GM21447 (cell line): ENCODE measurements around the gene INPP5A.

ENCODE experiments used
- ATAC-seq: cut with Tn5 transposase; IDR thresholded peaks from one replicate; pipeline ENCODE4 v1.9.1; 2021; ENCODE audit not compliant: unreplicated experiment

The INPP5A gene

DNA sequence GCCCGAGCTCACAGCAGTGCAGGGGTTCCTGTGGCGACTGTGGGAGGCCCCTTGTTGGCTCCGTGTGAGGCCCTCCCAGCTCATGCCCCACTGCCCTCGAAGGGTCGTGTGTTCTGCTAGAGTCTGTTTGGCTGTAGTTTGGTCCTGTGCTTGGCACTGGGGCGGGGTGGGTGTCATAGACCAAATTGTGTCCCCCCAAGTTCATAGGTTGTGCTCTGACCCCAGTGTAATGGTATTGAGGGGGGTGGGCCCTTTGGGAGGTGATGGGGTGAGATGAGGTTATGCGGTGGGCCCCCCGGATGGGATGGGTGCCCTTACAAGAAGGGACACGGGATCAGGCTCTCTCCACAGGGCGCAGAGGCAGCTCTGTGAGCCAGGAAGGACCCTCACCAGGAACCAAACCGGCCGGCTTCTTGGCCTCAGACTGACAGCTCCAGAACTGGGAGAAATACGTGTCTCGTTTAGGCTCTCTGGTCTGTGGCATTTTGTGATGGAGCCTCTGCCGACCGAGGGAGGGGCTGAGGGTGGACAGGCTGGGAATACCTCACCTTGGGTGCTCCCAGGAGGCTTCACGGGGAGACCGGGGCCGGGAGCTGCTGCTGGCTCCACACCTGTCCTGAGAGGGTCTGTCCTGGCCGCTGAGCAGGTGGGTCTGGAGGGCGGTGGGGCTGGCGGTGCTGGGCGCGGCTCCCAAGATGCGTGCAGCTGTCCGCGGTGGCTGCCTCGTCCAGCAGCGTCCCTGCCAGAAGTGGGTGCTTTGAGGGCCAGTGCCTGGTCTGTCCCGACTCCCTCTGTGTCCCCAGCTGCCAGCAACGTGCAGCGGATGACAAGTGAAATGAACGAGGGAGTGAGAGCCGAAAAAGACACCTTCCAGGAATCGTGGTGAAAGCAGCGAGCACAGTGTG lies 89.4 kb downstream of the INPP5A start:
- ATAC-seq = no peak

DNA sequence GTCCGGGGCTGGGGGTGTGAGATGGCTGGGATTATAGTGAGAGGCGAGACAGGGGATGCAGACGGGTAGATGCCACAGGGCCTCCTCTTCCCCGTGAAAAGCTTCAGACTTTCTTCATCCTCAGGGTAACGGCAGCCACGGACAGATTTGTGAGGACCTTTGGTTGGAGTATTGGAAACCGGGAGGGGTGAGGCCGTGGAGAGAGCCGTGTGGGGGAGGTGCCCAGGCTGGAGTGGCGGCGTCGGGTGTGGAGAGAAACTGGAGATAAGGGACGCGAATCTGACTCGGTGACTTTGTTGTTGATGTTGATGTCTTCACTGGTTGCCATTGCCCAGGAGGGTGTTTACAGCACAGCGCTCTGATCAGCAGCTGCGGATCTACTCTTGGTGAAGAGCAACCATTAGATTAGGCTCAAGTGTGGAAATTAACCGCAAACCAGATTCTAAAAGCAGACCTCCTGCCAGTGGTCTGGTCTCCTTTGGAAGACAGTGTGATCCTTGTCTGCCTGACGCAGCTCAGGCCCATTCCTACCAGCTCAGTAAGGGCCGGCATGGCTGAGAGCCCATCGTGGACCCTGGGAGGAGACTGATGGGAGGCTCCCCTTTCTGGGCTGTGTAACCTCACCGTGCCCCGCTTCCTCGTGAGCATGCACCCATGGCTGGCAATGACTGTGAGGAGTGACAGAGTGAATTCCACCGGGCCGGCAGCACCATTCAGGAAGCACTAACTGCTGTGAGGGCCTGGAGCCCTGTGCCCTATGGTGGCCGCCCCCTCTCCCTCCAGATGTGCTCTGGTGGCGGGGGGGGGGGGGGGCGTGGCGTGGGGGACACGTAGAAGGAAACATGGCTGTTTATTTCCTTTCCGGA lies 90.3 kb downstream of the INPP5A start:
- no peak for ATAC-seq

DNA sequence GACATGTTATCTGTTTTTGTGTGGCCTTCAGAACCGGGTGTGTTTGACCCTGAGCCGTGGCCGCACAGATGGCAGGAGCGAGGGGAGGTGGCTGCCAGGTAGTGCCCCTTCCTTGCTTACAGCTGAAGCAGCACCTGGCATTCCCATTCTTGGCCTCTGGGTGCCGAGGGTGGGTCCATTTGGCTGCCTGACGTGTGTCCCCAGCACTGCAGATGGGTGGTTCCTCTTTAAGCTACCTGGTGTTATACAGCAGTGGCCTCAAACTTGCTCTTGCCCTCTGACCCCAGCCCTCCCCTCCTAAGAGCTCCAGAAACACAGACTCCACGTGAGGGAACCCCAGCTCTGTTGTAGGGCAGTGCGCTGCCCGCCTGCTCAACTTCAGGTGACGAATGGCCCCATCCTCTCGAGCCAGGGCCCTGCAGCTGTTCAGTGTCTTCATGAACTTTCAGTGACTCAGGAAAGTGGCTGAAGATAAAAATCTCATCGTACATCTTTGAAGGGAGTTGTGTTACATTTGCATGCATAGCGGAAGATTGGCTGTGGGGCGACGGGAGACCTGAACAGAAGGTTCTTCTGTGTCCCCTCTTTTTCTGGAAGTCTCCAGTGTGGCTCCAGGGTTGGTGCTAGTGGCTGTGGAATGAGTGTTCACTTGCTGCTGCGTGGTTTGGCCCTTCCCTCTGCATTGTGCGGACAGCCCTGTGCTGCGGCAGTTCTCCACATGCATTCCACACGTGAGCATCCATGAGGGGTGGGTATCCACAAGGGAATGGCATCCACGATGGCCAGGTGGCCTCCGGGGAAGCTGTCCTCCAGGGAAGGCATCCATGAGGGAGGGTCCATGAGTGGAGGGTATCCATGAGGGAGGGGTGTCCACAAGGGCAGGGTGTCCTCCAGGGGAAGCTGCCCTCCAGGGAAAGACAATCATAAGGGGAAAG lies 91.6 kb downstream of the INPP5A start:
- no peak for ATAC-seq

DNA sequence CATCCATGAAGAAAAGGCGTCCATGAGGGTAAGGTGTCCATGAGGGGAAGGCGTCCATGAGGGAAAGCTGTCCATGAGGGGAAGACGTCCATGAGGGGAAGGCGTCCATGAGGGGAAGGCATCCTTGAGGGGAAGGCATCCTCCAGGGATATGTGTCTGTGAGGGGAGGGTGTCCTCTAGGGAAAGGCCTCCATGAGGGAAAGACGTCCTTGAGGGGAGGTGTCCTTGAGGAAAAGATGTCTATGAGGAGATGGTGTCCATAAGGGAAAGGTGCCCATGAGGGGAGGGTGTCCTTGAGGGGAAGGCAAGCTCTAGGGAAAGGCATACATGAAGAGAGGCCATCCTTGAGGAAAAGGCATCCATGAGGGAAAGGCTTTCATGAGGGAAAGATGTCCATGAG lies 92.6 kb downstream of the INPP5A start:
- ATAC-seq = no peak

DNA sequence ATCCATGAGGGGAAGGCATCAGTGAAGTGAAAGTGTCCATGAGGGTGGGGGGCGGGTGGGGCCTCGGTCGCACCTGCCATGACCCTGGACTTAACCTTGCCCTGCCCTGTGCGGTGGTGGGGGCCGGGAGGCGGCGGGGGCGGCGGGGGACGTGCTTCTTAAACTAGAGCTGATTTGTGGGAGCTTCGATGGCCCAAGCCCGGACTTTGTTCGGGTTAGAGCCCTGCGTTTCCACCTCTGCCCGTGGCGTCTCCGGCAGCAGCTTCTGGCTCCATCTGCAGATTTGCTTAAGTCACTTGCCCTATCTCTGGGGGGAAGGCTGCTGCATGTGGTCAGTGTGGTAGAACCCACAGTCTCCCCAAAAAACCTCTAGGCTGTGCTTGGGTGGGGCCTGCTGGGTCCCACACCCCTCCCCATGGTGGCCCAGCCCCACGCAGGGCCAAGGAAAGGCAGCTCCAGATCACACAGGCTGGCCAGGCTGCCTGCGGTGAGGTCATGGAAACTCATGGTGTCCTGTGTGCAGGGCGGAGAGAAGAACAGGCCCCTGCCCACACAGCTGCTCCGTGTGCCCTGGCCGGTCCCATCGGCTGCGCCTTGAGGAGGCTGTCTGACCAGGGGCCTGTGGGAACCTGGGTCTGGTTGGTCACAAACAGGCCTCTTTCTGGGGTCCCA lies 93.2 kb downstream of the INPP5A start:
- ATAC-seq = no peak

DNA sequence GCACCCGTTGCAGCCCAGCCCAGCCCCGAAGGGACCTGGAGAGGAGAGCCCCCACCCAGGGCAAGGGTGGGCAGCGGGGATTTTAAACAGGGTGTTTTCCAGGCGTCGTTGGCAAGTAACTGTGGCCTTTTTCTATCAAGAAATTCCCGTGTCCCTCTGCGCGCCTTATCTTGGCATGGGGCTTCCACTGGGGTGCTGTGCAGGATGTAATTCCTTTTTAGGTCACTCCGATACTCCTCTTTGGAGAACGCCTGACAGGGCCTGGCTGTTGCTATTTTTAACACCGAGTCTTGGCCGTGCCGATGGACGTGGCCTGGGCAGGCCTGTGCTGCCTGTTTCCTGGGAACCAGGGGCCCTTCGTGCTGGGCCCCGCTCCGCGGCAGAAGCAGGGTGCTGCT lies 93.8 kb downstream of the INPP5A start:
- no peak for ATAC-seq

DNA sequence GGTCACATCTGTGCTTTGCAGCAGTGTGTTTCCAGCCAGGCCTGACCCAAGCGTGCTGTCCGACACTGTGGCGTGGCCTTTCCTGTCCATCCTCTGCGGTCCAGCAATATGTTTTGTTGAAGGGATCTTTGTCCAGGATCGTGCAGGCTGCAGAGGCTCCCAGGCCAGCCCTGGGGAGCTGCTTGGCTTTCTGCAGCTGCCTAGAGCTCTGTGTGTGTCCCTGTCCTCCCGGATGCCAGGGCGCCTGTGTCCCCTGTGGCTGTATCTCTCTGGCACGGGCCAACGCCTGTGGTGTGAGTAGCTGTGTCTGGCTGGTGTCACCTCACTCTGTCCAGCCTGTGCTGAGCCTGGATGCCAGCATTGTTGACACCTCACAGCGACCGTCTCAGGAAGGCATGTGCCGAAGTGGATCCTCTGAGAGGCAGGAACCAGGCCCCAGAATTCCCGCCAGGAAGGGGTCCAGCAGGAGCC lies 94.5 kb downstream of the INPP5A start:
- ATAC-seq = no peak

DNA sequence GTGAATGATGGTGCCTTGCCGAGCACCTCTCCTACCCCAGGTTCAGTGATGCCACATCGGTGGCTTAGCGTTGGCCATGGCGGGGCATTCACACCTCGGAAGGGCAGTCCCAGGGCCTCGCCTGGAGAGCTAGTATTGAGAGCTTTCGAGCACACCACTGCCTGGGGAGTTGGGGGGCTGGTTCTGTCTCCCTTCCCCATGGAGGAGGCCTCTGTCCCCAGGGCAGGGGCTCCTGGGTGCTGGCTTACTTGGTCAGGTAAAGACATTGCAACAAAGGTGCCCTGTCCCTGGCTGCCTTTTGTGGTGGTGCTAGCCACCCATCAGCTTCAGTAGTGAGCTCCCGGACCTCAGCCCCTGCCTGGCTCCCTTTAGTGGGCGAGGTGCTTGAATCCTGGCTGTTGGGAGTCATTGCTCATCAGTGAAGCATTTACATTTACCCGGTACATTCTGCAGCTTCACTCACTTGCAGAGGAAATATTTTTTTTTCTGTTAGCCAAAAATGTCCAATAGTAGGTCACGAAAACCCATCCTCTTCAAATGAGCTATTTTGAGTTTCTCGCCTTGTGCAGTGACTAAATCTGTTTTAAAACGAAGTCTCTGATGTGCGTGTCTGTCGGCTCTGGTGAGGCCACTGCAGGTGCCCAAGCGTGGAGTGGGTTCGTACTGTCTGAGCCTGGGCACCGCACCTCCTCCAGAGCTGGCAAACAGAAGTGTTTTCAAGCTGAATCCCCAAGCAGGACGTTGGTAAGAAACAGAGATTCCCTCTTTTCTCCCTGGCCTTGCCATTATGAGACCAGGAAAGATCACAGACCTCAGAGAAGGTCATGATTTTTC lies 95.5 kb downstream of the INPP5A start:
- ATAC-seq = no peak

DNA sequence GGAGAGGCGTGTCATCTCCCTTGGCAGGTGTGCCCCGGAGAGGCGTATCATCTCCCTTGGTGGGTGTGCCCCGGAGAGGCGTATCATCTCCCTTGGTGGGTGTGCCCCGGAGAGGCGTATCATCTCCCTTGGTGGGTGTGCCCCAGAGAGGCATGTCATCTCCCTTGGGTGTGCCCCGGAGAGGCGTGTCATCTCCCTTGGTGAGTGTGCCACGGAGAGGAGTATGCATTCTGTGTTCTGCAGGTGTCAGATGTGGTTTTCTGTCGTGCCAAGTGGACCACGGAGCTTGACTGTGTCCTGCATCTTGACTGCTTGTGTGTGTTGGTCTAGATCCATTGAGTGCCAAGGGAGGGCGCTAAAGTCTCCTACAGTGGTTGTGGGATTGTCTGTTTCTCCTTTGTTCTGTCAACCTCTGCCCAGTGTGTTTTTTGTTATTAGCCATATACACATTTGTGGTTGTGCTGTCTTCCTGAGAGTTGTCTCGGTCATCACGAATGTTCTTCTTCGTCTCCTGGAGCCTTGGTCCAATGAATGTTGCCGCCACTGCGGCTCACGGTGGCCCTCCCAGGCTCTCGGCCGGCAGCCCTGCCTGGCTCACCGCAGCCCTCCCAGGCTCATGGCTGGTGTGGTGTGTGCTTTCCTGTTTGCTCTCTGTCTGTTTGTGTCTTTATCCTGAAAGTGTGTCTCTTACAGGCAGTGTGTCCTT lies 96.8 kb downstream of the INPP5A start:
- ATAC-seq = no peak

DNA sequence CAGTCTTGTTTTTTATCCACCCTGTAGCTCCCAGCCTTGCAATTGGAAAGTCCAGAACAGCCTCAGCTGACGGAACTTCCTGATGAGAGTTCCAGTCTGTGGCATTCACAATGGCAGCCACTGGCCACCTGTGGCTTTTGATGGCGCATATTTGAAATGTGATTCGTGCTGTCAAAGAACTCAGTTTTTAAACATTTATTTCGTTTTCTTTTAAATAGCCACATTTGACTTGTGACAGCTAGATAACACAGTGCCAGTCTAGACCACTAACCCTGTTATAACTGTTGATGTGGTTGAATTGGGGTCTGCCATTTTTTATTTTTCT lies 97.3 kb downstream of the INPP5A start:
- ATAC-seq = no peak

DNA sequence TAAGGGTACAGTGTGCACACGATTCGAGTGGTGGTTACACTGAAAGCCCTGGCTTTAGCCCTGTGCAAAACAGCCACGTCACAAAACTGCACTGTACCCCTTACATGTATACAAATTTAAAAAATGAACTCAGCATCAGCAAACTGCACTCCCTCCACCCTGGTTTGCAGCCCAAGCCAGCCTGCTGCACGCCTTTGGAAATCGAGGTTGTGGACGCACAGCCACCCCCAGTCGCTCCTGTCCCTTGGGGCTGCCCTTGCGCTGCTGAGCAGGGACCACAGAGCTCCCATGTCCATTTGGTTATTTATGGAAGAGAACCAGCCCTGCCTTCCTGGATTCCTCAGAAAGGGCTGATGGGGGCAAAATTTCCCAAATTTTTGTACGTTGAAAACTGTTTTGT lies 98.8 kb downstream of the INPP5A start:
- no peak for ATAC-seq

DNA sequence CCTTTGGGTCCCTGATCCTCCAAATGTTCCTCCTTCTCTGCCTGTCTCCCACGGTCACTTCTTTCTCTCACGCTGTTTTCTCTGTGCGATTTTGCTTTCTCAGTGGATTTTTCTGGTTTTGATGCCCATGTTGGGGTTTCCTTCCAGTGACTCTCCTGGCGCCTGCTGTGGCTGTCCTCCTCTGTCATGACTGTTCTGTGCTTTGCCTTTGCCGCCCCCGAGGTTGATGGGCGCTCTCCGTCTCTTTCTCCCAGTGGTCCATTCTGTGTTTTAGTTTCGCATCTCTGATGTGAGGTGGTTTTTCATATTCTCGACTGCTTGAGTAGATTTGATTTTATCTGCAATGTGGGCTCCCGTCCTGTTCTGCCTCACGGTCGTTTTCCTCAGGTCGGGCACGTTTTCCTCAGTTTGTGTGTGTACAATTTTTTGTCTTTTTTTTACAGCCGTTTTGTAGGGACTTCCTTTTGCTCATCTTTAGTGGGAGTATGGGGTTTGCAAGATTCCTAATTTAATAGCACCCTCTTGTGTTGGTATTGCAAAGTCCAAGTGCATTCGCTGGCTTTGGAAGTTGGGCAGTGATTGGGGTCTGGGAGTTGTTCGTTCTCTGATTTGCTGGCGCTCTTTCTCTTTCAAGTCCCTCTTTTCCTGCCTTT lies 100.0 kb downstream of the INPP5A start:
- ATAC-seq = peak; percentile 66

DNA sequence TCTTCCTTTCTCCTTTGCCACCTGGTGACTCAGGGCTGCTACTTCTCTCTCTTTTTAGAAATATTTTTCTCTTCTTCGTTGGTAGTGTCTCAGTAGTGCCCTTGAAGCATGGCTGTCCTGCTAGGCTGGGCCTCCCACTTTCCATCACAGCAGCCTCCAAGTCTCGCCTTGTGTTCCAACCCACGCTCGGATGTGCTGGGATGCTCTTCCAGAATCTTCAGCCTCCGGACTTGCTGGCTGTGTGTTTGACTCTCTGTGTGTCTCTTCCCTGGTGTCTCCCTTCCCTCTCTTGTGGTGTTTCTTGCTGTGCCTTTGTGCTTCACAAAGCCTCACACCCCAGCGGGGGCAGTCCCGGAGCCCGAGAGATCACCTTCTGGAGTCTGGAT lies 100.5 kb downstream of the INPP5A start:
- peak; percentile 14 for ATAC-seq

DNA sequence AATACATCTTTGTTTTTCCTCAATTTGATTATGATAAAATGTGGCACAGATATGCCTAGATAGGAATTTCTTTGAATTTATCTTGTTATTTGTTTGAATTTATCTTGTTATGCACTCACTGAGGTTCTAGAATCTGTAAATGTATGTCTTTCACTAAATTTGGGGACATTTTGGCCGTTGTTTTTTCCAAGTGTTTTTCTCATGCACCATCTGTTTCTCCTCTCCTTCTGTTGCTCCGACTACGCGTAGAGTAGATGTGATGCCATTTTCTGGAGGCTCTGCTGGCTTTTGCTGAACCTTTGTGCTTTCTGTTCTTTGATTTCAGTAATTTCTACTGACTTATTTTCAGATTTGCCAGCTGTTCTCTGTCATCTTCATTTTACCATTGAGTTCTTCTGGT lies 101.9 kb downstream of the INPP5A start:
- no peak for ATAC-seq

DNA sequence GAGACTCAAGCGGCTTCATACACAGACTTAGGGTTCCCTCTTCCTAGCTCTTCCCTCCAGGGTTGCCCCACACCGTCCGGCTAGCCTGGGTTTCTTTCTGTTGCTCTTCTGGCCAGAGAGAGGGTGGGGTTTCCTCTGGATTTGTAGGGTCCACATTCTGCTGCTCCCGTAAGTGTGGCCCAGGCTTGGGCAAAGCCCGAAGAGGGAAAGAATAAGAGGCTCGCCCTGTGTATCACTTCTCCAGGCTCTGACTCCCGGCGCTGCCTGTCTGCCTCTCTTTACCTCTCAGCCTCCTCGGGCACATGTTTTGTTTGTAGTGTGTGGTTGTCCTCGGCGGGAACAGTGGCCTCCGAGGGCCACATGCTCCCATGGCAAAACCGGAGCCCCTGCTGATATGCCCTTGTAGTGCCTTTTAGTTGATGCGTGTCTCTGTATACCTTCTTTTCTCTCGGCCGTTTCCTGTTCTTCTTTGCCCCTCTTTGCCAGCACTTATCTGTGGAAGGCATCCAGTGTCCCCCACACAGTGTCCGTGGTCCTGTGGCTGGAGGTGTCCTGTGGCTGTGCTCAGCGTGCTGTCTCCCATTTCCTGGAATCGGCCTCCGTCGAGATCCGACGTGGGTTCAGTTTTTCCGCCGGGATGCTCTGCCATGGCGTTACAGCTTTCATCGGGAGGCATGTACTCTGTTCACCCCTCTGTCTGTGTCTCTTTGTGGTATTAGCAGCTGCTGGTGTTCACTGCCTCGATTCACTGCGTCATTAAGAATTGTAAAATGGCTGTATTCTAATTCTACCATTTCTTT lies 102.9 kb downstream of the INPP5A start:
- no peak for ATAC-seq

DNA sequence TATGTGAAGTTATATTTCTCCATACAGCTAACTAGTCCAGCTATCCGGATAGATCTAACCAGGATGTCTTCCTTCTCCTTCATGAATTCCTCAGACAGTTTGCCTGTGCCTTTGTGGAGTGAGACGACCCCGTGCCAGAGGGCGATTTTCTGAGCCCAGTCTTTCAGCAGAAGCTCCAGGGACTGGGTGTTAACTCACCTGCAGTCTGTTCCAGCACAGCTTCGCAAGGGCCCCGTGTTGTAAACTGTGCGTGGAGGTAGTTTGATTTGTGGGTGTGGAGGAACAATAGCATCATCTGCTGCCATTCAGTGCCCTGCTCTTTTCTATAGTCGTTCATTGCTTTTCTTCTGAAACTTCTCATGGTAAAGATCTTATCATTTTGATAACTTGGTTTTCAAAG lies 103.8 kb downstream of the INPP5A start:
- ATAC-seq = no peak

DNA sequence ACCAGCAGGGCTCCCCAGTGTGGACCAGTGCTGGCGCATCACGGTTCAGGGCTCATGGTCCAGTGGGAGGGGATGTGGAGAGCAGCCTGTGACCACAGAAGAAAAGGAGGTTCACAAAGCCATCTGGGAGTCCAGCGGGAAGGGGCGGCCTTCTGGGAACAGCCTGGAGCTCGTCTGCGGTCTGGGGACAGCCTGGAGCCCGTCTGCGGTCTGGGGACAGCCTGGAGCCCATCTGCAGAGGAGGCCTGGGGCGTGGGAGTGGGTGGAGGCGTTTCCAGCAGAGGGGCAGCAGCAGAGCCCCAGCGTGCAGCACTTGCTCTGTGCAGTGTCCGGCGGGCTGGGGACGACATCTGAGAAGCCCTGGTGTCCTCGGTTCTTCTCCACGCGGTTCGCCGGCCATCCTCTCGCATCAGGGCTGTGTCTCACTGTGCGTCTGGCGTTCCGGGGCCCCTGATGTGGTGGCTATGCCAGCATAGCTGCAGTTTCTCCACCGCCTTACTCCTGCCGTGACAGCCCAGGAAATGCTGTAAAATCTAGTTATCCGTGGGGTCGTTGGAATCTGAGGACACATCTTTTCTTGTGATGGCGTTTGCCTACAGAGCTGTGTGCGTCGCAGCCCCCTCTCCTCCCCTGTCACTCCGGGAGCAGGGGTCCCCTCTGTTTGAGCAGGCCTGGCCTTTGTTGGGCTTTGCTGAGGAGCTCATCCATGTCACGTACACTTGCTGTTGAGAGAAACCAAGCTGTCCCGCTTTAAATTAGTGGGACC lies 104.6 kb downstream of the INPP5A start:
- no peak for ATAC-seq
